ENCODE measurements around the gene FAAP100.

Gene FAAP100

DNA sequence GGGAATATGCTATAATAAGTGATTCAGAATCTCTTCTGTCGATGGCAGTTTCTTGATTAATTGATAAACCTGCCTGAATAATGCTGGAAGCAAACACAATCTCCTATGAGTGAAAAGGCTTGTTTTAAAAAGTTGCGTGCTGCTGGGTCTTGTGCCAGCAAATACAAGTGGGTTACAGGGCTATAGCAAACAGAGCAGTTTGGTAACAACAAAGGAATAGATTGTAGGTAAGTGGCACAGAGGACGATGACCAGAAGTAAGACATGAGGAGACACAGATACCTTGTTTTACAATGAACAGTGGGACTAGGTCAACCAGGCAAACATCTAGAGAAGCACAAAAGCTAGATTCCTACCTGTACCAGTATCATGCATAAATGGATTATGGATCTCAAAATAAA, 23.7 kb upstream of the FAAP100 start:
- DNase-seq, result no peak

DNA sequence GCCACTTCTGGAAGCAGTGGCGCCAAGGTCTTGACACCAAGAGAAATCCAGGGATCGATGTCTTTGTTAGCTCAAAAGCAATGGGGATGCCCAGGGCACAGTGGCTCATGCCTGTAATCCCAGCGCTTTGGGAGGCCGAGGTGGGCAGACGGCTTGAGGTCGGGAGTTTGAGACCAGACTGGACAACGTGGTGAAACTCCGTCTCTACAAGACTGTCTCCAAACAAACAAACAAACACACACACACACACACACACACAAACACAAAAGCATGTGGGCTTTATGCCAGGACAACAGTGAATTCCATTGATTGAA, 22.4 kb upstream of the FAAP100 start:
- no peak for DNase-seq

DNA sequence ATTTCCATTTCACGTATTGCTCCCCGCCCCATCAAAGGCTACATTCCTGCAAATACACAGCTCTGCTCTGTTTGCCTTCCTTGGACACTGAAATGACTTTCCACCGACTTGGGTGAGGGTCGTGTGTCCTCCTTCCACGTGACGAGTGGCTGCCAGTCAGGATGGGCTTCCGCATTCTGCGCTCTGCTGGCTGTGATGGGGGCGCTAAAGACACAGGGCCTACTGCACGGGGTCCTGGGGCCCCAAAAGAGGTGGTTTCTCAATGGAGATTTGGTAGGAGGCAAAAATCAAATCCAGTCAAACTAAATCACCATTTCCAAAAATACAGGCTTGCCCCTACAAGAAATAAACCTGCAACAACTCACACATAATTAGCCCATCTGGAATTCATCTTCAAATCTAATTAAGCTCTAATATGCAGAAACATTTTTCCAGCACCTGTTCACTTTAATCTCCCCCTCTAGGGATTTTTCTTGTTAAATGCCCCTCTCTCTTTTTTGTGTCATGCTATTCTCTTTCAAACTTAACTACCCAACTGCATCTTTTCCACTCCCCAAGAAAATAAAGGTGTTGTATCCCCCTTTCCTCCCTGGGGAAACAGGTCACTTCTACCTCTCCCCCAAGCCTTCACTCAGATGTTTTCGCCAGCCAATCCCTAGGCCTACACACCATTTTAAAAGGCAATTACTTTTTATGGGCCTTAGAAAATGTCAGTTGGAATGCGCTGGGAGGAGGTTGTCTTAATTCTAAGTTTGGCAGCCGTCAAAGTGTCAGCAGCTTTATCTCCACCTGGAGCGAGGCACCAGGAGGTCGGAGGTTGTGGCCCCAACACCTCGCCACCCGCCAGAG, 21.9 kb upstream of the FAAP100 start:
- DNase-seq, result no peak

DNA sequence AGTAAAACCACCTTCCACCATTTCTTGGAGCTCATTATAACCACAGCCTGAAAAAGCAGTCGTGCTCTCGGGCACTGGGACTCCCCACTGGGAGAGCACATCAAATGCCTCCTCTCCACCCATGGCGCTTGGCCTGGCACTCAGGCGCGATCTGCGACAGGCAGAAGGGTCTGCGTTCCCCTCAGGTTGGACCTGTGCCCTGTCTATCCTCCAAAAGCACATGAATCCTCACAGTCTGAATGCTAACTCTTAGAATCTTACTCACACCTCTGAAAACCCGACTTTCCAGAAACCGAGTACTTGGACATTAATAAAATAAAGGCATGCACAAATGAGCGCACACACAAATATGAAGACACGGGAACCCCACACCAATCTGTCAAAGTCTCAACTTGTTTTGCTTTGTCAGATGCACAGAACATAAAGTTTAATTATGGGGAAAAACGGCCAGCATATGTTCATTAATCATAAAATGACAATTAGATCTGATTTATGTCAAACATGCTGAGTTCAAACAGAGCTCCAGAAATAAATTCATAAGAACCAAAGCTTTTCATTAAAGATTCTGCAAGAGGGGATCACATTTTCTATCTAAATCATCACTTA, 20.5 kb upstream of the FAAP100 start:
- DNase-seq, result no peak

DNA sequence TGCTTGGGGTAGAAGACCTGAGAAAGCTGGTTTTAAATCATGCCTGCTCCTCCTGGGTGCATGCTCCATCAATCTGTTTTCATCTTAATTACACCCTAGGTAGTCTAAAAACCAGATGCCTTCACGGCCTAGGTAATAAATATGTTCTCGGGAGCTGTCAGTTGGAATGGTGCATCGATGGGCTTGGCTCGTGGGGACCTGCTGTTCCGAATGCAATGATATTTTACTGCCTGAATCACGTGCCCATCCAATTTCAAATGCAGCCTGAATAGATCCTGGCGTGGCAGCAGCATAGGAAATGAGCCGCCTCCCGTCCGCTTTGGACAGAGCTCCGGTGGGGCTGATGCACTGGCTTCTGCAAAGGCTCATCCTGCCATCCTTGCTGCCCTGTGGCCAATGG, 18.8 kb upstream of the FAAP100 start:
- no peak for DNase-seq

DNA sequence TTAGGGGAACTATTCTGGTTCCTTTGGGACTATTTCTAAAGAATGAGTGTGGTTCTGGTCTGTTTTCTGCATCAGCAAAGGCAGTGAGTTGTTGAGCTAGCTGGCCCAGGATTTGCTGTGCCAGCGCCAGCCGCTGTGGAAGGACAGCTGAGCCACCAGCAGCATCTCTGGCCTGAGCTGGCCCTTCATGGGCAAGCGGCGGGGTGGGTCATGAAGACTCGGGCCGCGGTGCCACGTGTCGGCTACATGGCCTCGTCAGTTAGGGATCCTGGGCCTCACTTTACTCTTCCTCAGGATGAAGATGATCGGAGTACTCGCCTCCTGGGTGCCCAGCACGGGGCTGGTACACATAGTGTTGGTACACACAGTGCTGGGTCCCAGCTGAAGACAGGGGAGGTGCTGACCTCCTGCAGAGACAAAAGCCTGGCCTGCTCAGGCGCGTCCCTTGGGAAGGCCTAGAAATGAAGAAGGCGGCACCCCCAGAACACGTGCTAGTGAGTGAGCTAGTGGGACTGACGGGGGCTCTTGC, 17.9 kb upstream of the FAAP100 start:
- DNase-seq, result no peak

DNA sequence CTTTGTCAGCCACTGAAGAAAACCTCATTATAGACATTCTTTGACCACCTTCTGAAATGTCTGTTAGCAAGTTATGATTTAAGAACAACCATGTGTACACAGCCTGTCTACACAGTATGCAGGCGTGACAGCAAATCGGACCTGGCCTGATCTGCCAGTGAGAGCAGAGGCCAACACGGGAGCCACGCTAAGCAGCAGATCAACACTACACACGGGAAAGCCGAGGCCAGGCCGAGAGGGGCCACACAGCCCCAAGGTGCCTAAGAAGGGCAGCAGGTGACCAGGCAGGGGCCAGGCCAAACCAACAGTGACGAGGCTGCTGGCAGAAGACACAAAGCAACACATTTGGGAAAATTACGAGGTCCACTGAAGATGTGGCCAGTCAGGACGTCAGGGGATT, 16.3 kb upstream of the FAAP100 start:
- DNase-seq, result no peak

DNA sequence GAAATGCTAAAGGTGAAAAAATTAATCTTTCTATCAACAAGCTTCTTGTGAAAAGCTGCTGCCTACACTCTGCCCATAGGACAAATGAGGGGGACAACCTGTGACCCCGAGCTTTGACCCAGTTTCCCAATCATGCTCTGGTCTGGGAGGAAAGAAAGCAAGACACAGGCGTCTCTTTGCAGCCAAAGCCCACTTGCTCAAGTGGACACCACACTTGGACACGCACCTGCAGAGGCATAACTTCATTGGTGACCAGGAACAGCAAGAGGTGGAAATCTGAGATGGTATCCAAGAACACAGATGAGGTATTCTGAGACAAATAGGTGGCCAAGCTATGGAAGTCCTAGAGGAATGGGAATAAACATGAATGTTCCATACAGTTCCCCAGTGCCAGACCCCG, 15.0 kb upstream of the FAAP100 start:
- no peak for DNase-seq

DNA sequence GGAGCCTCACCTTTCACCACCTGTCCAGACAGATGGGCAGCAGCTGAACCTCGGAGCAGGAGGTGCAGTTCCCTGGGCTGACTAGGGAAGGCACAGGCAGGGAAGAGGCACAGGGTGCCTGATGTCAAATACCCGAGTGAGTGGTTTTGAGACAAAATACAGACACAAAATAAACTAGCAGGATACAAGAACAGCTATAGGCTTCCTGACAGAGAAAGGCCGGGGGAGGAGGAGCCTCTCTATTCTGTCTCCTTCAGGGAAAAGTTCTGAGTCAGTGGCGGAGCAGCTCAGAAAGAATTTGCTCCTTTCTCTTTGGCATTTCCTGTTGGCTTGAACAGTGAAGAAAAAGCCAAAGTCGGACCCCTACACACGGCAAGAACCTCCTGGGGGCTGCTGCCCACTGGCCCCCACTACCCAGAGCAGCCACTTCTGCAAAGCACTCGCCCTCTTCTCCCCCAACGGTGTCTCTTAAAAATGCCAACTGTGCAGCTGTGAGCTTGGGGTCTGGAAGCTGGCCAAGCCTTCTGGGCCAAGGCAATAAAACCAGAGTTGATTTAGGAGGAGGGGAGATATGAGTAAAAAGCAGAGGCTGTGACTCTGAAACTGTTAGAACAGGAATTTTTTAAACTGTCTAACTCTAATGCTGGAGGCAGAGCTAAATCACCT, 14.4 kb upstream of the FAAP100 start:
- DNase-seq, result peak; percentile 81

DNA sequence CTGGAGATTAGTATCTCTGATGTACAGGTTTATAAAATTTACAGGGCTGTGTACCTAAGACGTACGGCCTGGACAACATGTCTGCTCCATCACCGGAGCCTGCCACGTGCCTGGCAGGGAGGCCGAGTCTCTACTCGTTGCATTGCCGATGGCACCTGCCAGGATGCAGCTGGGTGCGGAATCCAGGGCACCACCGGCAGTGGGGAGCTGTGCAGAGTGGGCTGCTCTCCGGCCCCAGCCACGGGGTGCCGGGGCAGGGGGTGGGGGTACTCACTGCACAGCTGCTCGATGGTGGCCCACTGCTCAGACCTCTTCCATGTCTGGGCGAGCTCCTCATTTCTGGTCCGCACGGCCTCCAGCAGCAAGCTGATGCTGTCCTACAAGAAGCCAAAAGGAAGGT, 13.1 kb upstream of the FAAP100 start:
- no peak for DNase-seq

DNA sequence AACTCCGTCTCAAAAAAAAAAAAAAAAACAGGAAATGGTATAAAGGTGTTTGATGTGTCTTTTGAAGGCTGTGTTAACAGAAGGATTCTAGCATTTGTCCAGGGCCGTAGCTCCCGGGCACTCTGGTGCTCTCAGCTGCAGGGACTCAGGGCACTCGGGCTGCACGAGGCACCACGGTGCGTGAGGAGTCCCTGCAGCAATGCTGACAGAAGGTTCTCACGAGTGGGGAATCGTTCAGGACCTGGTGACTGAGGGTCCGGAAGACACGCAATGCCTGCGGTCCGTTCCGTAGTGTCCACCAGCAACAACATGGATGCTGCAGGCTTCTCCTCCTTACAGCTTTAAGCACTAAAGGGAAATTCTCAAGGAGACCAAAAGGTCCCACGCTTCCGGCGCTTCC, 12.6 kb upstream of the FAAP100 start:
- no peak for DNase-seq

DNA sequence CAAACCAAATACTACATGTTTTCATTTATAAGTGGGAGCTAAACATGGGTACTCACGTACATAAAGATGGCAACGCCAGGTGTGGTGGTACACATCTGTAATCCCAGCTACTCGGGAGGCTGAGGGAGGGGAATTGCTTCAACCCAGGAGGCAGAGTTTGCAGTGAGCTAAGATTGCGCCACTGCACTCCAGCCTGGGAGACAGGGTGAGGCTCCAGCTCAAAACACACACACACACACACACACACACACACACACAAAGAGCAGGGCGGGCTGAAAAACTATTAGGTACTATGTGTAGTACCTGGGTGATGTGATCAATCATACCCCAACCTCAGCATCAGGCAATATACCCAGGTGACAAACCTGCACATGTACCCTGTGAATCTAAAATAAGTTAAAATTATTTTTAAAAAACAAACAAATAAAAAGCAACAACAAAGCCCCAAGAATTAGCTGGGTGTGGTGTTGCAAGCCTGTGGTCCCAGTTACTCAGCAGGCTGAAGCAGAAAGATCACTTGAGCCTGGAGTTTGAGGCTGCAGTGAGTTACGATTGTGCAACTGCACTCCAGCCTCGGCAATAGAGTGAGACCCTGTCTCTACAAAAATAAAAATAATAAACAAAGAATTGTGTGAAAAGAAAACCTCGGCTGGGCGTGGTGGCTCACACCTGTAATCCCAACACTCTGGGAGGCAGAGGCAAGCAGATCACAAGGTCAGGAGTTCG, 11.9 kb upstream of the FAAP100 start:
- no peak for DNase-seq

DNA sequence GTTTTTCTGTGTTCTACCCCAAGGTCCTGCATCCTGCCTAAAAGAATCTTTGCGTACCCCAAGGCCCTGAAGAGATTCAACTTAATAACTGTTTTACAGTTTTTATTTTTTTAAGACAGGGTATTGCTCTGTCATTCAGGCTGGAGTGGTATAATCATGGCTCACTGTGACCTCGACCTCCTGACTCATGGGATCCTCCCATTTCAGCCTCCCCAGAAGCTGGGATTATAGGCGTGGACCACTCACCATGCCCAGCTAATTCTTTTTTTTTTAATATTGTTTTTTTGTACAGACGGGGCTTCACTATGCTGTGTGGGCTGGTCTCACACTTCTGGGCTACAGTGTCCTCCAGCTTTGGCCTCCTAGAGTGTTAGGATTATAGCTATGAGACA, 9.3 kb upstream of the FAAP100 start:
- peak; percentile 23 for DNase-seq

DNA sequence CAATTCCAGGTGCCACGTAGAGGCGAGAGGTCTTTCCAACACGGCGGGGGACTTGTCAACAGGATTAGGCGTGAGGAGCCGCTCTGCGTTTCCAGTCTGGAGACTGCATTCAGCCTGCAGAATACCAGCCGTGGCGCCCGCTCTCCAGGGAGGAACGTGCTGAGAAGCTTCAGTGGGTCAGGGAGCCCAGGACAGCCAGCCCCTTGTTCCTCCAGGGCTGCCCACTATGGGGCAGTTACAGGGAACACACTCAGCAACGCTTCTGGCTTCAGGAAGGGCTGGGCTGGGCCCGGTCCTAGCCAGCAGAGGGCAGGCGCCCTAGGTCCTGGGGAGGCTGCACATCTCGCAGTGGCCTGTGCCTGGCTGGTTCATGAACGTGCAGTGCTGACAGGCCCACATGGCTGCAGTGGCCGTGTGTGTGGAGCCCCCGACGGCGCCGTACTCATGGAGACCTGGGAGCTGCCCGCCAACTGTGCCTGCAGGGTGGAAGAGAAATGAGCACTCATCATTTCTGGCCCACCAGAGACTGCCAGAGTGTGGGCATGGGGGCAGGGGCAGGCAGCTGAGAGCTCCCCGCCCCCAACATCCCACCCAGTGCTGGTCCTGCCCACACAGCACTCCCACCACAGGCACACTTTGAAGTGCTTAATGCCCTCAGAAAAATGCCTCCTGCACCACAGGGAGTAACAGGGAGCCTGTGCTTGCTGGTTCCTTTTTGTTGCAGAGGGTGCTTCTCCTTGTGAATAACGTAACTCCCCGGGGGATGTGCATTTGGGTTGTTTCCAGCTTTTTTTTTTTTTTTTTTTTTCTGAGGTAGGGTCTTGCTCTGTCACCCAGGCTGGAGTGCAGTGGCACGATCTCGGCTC, 7.0 kb upstream of the FAAP100 start:
- DNase-seq, result no peak

DNA sequence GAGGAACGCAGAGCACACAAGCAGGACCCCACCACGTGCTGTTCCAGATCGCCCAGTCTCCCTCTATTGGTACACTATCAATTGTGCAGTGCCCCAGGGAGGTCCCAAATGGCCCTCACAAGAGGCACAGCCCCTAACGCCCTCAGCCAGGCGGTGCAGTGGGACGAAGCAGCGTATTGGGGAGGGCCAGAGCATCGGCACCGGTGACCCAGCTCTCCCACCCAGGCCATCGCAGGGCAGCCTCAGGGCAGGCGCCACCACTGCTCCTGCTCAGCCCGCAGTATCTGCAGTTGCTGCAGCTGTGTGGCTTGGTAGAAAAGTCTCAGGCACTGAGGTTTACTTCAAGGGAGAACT, 5.9 kb upstream of the FAAP100 start:
- DNase-seq, result no peak

DNA sequence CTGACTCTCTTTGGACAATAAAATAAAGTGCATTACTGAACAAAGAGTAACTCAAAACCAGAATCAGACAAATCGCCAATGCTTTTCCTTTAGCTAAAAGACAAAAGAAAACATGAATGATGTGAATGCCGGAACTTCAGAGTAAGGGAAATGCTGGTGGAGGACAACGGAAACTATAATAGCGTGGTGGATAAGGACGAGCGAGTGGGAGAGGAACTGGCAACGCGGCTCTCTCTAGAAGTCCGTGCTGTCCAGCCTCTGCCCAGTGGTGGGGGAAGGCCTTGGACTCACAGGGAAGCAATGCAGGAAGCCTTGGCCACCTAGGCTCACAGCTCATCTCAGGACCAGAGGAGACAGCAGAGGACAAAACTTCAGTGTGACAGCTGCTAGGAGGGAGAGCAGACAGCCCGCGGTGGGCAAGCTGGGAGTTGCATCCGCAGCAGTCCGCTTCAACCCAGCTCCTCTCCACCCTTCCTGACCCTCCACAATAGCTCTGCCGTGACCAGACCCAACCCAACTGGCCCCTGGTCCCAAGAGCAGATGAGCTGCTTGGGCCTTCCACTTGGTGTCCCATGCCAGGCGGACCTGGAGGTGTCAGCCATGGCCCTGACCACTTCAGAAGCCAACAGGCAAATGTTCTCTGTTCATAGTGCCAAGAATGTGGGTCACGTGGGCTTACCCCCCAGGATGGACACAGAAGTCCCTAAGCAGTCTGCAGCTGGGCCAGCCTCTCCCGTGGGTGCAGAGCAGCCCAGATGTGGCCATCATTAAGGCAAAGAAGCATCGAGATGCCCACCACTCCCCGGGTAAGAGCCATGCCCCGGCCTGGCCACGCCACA, 5.3 kb upstream of the FAAP100 start:
- DNase-seq, result no peak

DNA sequence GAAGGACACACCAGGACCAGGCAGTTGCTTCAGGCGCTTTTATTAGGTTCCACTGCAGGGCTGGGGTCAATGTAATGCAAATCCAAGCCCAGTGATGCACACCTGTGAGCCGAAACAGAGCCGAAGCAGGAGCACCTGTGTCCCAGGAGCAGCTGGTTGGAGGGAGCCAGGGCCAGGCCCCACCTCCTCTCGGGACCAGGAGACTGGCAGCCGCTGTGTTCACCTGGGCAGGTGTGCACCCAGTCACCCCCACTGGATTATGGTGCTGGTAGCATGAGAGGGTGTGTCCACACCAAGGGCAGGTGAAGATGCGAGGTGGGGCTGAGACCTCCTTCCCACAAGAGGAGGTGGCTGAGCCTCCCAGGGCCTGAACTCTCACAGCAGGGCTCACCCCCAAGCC, 4.7 kb upstream of the FAAP100 start:
- DNase-seq, result no peak

DNA sequence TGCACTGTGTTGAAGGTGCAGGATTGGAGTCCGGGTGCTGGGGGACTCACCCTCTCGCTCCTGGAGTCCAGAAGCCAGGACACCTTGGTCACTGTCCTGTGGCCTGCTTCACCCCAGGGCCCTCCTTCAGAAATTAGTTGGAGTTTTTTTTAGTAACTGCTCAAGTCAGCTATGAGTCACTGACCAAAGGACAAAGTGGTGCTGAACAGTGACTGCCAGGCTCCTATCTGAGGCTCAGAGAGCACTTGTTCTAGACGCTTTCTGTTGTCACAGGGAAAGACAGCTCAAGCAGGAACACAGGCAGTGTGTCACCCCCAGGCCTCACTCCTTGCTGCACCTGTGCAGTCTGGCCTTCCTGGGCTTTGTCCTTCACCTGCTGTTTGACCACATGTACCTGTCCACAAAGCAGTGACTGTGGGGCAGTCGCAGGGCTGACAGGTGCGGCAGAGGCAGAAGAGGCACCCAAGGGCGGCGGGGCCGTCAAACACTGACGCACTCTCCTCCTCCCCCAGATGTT, 4.1 kb upstream of the FAAP100 start:
- DNase-seq, result no peak

DNA sequence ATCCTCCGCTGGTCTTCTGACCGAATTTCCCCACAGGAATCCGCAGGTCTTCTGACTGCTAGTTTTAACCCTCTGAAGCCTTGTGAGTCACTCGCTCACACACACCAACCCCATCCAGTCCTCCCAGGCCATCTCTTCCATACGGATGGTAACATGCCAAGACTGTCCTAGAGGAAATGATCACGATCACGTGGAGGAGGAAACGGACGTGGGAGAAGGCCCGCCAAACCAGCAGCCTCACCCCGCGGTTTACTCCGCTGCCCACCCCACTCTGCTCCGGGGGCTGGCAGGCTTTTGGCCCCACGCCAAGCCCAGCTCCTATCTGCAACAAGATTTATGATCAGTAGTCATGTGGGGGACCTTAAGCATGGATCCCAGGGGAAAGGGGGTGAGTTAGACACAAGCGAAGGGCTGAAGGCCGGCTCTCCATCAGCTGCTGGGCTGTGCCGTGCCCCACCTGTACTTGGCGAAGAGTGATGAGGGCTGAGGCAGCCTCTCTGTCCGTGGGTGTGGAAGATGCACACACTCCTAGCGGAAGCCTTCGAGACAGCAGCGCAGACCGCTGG, 1.5 kb upstream of the FAAP100 start:
- DNase-seq, result peak; percentile 85

DNA sequence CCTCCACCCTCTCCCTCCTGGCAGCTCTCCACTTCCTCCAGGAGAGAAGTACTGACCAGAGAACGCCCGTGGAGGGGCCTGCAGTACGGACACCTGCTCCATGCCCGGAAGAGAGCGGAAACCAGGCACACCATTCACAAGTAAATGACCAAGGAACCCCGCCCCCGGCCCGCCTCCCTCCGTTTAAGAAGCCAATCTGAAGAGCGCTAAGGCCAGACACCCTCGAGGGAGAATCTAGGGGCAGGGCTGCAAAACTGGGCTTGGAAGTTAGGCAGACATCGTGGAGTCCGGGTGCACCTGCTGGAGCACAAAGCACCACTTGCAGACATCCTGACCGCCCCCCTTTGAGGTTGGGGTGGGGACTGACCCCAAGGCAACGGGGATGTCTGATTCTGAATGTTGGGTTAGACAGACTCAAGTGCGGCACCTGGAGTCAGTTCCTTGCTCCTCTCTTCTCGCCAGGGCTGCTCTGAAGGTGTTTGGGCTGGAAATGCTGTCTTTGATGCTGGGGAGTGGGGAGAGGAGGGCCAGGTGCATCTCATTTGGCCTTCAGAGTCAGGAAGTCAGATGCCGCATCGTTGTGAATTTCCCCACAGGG, 964 bp upstream of the FAAP100 start:
- DNase-seq, result peak; percentile 56

All from T1000 (cell line).